OCI-M2 (cell line): Measurements from ENCODE around the gene SESN3.
A peak's percentile ranks its signal among the peaks of the same experiment; 100 is the strongest.
"Not testable (repeated sequence)": the region's sequence is repeated elsewhere in the genome, so short reads cannot be mapped to it uniquely, and the experiment has no call there.

Experiments used
- DNase-seq: peaks from one replicate; lab custom pipeline; 2025; ENCODE audit not compliant: unreplicated experiment; lab: John Stamatoyannopoulos, UW

The SESN3 gene

GRCh38 chr11:95231127-95231880 lies at the start of gene SESN3:
TSS of gene SESN3 (minus strand) at chr11:95231202. CDS start at chr11:95230860, 342 bp downstream.
- peak; percentile 84 for DNase-seq

- DNase-seq: no peak
Observed at GRCh38 chr11:95279921-95280868, 49.2 kb upstream of the SESN3 start.

GRCh38 chr11:95277868-95278267 lies 46.9 kb upstream of the SESN3 start:
- DNase-seq: no peak

- no peak for DNase-seq
Observed at GRCh38 chr11:95276139-95276538, 45.1 kb upstream of the SESN3 start.

GRCh38 chr11:95273618-95274017 lies 42.6 kb upstream of the SESN3 start:
- not testable (repeated sequence) for DNase-seq

GRCh38 chr11:95269036-95269819 lies 38.2 kb upstream of the SESN3 start:
- no peak for DNase-seq

GRCh38 chr11:95268391-95268790 lies 37.4 kb upstream of the SESN3 start:
- DNase-seq: no peak

- no peak for DNase-seq
Observed at GRCh38 chr11:95267601-95268213, 36.7 kb upstream of the SESN3 start.

- no peak for DNase-seq
Observed at GRCh38 chr11:95266751-95267374, 35.9 kb upstream of the SESN3 start.

- DNase-seq: no peak
Observed at GRCh38 chr11:95264881-95265280, 33.9 kb upstream of the SESN3 start.

GRCh38 chr11:95262994-95263765 lies 32.2 kb upstream of the SESN3 start:
- no peak for DNase-seq

GRCh38 chr11:95257456-95257971 lies 26.5 kb upstream of the SESN3 start:
- DNase-seq: no peak

- DNase-seq: no peak
Observed at GRCh38 chr11:95256321-95256779, 25.3 kb upstream of the SESN3 start.

GRCh38 chr11:95255251-95256145 lies 24.5 kb upstream of the SESN3 start:
- no peak for DNase-seq

GRCh38 chr11:95254716-95255115 lies 23.7 kb upstream of the SESN3 start:
- DNase-seq: no peak

- DNase-seq: no peak
Observed at GRCh38 chr11:95254131-95254704, 23.2 kb upstream of the SESN3 start.

- DNase-seq: no peak
Observed at GRCh38 chr11:95253141-95253540, 22.1 kb upstream of the SESN3 start.

GRCh38 chr11:95252586-95252985 lies 21.6 kb upstream of the SESN3 start:
- DNase-seq: no peak
